ENCODE results near the gene MPPED2.

- TF ChIP-seq CTCF (IDR thresholded peaks at IDR 0.05; ENCODE audit: insufficient read depth, low read length) (no peak), GABPA (IDR thresholded peaks at IDR 0.05; ENCODE audit: low read depth) (no peak), POLR2AphosphoS5 (IDR thresholded peaks at IDR 0.05; ENCODE audit: low read depth) (no peak)
- TF ChIP-seq, protein P1, sequence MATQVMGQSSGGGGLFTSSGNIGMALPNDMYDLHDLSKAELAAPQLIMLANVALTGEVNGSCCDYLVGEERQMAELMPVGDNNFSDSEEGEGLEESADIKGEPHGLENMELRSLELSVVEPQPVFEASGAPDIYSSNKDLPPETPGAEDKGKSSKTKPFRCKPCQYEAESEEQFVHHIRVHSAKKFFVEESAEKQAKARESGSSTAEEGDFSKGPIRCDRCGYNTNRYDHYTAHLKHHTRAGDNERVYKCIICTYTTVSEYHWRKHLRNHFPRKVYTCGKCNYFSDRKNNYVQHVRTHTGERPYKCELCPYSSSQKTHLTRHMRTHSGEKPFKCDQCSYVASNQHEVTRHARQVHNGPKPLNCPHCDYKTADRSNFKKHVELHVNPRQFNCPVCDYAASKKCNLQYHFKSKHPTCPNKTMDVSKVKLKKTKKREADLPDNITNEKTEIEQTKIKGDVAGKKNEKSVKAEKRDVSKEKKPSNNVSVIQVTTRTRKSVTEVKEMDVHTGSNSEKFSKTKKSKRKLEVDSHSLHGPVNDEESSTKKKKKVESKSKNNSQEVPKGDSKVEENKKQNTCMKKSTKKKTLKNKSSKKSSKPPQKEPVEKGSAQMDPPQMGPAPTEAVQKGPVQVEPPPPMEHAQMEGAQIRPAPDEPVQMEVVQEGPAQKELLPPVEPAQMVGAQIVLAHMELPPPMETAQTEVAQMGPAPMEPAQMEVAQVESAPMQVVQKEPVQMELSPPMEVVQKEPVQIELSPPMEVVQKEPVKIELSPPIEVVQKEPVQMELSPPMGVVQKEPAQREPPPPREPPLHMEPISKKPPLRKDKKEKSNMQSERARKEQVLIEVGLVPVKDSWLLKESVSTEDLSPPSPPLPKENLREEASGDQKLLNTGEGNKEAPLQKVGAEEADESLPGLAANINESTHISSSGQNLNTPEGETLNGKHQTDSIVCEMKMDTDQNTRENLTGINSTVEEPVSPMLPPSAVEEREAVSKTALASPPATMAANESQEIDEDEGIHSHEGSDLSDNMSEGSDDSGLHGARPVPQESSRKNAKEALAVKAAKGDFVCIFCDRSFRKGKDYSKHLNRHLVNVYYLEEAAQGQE (IDR thresholded peaks at IDR 0.05; ENCODE audit: insufficient replicate concordance, low read depth): no peak
These were observed 162.9 kb downstream of the MPPED2 start for GRCh38 chr11:30423279-30423648.

Measured in HL-60 (cell line).